ENCODE measurements around the gene PTPRD.

Gene PTPRD

DNA sequence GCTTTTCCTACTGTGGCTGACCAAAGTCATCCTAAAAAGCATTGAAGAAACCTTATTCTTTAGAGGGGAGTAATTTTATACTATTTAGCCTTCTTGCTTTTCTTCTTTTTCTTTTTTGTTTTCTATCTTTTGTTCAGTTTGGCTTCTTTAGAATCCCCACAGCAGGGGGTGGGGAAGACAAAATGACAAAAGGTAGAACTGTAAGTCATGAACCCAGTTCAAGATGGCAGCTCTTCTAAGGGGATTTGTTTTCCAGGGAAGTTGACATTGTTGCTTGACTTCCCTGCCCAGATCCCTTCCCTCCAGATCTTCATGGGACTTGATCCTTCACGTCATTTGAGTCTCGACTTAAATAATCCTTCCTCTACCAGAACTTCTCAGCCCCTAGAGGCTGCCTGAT, 2120.8 kb downstream of the PTPRD start:
- Histone ChIP-seq H3K36me3 (ENCODE audit: control insufficient read depth in 1 of 2, insufficient read depth in 2 of 2, low read length in 2 of 2) (peaks cover 0 to 3% of the 10 kb centered on the region in 2 experiments), H3K4ac (ENCODE audit: low read depth, low read length) (no peak overlapping the region), H3K27ac (ENCODE audit: low read depth, low read length) (no peak overlapping the region), H2BK5ac (ENCODE audit: low read depth, low read length, poor library complexity) (no peak overlapping the region), H3K4me2 (ENCODE audit: low read length) (no peak overlapping the region), H3K27me3 (ENCODE audit: insufficient read depth, low read length) (no peaks in the 10 kb centered on the region), H2AFZ (ENCODE audit: insufficient read depth, low read length, poor library complexity) (no peak overlapping the region), H3K4me3 (ENCODE audit: low read depth, low read length) (no peak overlapping the region), H4K12ac (ENCODE audit: low read depth, low read length) (no peak overlapping the region), H2AK5ac (ENCODE audit: low read length) (no peak overlapping the region), H3K4me1 (ENCODE audit: control insufficient read depth in 1 of 2, insufficient read depth in 2 of 2, low read length in 2 of 2) (no peaks in the 10 kb centered on the region), H3K18ac (ENCODE audit: low read length) (no peak overlapping the region), H3K9ac (ENCODE audit: low read length) (no peak overlapping the region), H3K14ac (ENCODE audit: low read length) (no peak overlapping the region), H3K79me2 (ENCODE audit: control insufficient read depth, insufficient read depth, low read length, poor library complexity) (no peaks in the 10 kb centered on the region), H4K91ac (ENCODE audit: low read depth, low read length) (no peak overlapping the region), H2BK12ac (ENCODE audit: low read length) (no peak overlapping the region), H3K79me1 (ENCODE audit: low read length) (no peaks in the 10 kb centered on the region), H4K8ac (ENCODE audit: low read depth, low read length) (no peak overlapping the region), H3K9me3 (ENCODE audit: insufficient read depth, low read depth, low read length) (no peaks in the 10 kb centered on the region), H3K23ac (ENCODE audit: low read length) (no peak overlapping the region), H2BK120ac (ENCODE audit: insufficient read depth, low read length, poor library complexity) (no peak overlapping the region)
- DNase-seq, result no peak
- WGBS (ENCODE audit: extremely low coverage, insufficient coverage, insufficient read length), result no CpG with 5 or more reads among the region's 2 CpGs

DNA sequence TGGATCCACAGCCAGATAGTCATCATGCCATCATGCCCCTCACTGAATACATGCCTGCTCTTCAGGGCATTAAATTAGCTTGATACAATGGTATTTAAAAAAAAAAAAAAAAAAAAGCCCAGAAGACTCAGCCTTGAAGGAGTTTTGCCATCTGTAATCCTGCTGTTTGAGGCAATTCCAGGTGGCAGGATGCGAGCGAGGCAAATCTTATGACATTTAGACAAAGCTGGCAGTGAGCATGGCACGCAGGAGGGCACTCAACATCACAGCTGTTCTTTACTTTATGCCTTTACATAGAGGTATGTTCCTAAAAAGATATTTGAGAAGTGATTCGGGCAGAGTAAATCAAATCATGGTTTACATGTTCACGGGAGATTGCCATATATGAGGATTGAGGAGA, 2121.2 kb downstream of the PTPRD start:
- H3K4me3 ChIP-seq (ENCODE audit: low read depth, low read length), result no peak overlapping the region
- H3K18ac ChIP-seq (ENCODE audit: low read length), result no peak overlapping the region
- no peaks in the 10 kb centered on the region for H3K27me3 ChIP-seq (ENCODE audit: insufficient read depth, low read length)
- H3K9ac ChIP-seq (ENCODE audit: low read length), result no peak overlapping the region
- H3K36me3 ChIP-seq (ENCODE audit: control insufficient read depth in 1 of 2, insufficient read depth in 2 of 2, low read length in 2 of 2), result peaks cover 0 to 3% of the 10 kb centered on the region in 2 experiments
- DNase-seq, result no peak
- no peak overlapping the region for H4K91ac ChIP-seq (ENCODE audit: low read depth, low read length)
- H3K23ac ChIP-seq (ENCODE audit: low read length), result no peak overlapping the region
- H3K79me1 ChIP-seq (ENCODE audit: low read length), result no peaks in the 10 kb centered on the region
- no peak overlapping the region for H3K4me2 ChIP-seq (ENCODE audit: low read length)
- no peak overlapping the region for H2BK120ac ChIP-seq (ENCODE audit: insufficient read depth, low read length, poor library complexity)
- H2AK5ac ChIP-seq (ENCODE audit: low read length), result no peak overlapping the region
- no peak overlapping the region for H2AFZ ChIP-seq (ENCODE audit: insufficient read depth, low read length, poor library complexity)
- no peaks in the 10 kb centered on the region for H3K9me3 ChIP-seq (ENCODE audit: insufficient read depth, low read depth, low read length)
- no peak overlapping the region for H3K14ac ChIP-seq (ENCODE audit: low read length)
- no peak overlapping the region for H3K27ac ChIP-seq (ENCODE audit: low read depth, low read length)
- H4K8ac ChIP-seq (ENCODE audit: low read depth, low read length), result no peak overlapping the region
- H3K4ac ChIP-seq (ENCODE audit: low read depth, low read length), result no peak overlapping the region
- H2BK5ac ChIP-seq (ENCODE audit: low read depth, low read length, poor library complexity), result no peak overlapping the region
- no CpG with 5 or more reads among the region's 5 CpGs for WGBS (ENCODE audit: extremely low coverage, insufficient coverage, insufficient read length)
- no peaks in the 10 kb centered on the region for H3K4me1 ChIP-seq (ENCODE audit: control insufficient read depth in 1 of 2, insufficient read depth in 2 of 2, low read length in 2 of 2)
- H2BK12ac ChIP-seq (ENCODE audit: low read length), result no peak overlapping the region
- no peaks in the 10 kb centered on the region for H3K79me2 ChIP-seq (ENCODE audit: control insufficient read depth, insufficient read depth, low read length, poor library complexity)
- H4K12ac ChIP-seq (ENCODE audit: low read depth, low read length), result no peak overlapping the region

DNA sequence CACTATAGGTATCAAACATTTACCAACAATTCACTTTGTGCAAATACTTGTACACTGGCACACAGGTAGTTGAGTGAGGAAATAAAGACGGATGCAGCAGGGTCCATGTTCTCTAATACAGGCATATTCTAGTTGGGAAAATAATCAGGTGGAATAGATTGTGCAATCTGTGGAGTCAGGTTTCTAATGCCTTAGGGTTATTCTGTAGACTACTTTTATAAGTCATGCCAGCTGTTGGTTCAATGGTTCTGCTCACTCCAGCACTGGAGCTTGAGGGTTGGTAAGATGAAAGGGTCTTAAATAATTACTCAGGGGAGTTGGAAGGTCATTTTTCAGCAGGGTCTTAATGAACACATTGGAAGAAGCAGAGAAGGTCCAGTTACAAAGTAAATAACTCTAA, 2123.0 kb downstream of the PTPRD start:
- no peak overlapping the region for H3K4me2 ChIP-seq (ENCODE audit: low read length)
- no peak overlapping the region for H2BK12ac ChIP-seq (ENCODE audit: low read length)
- H3K9me3 ChIP-seq (ENCODE audit: insufficient read depth, low read depth, low read length), result no peaks in the 10 kb centered on the region
- H4K8ac ChIP-seq (ENCODE audit: low read depth, low read length), result no peak overlapping the region
- H3K4me1 ChIP-seq (ENCODE audit: control insufficient read depth in 1 of 2, insufficient read depth in 2 of 2, low read length in 2 of 2), result no peaks in the 10 kb centered on the region
- H3K14ac ChIP-seq (ENCODE audit: low read length), result no peak overlapping the region
- H4K12ac ChIP-seq (ENCODE audit: low read depth, low read length), result no peak overlapping the region
- no peak overlapping the region for H2AFZ ChIP-seq (ENCODE audit: insufficient read depth, low read length, poor library complexity)
- H2BK5ac ChIP-seq (ENCODE audit: low read depth, low read length, poor library complexity), result no peak overlapping the region
- H3K79me2 ChIP-seq (ENCODE audit: control insufficient read depth, insufficient read depth, low read length, poor library complexity), result no peaks in the 10 kb centered on the region
- H3K4me3 ChIP-seq (ENCODE audit: low read depth, low read length), result no peak overlapping the region
- no peak overlapping the region for H4K91ac ChIP-seq (ENCODE audit: low read depth, low read length)
- no peak for DNase-seq
- H3K27me3 ChIP-seq (ENCODE audit: insufficient read depth, low read length), result no peaks in the 10 kb centered on the region
- no peak overlapping the region for H2AK5ac ChIP-seq (ENCODE audit: low read length)
- peaks cover 0 to 9% of the 10 kb centered on the region in 2 experiments for H3K36me3 ChIP-seq (ENCODE audit: control insufficient read depth in 1 of 2, insufficient read depth in 2 of 2, low read length in 2 of 2)
- H3K4ac ChIP-seq (ENCODE audit: low read depth, low read length), result no peak overlapping the region
- H3K9ac ChIP-seq (ENCODE audit: low read length), result no peak overlapping the region
- H3K79me1 ChIP-seq (ENCODE audit: low read length), result no peaks in the 10 kb centered on the region
- no CpG with 5 or more reads among the region's 1 CpG for WGBS (ENCODE audit: extremely low coverage, insufficient coverage, insufficient read length)
- no peak overlapping the region for H2BK120ac ChIP-seq (ENCODE audit: insufficient read depth, low read length, poor library complexity)
- no peak overlapping the region for H3K23ac ChIP-seq (ENCODE audit: low read length)
- H3K18ac ChIP-seq (ENCODE audit: low read length), result no peak overlapping the region
- no peak overlapping the region for H3K27ac ChIP-seq (ENCODE audit: low read depth, low read length)

DNA sequence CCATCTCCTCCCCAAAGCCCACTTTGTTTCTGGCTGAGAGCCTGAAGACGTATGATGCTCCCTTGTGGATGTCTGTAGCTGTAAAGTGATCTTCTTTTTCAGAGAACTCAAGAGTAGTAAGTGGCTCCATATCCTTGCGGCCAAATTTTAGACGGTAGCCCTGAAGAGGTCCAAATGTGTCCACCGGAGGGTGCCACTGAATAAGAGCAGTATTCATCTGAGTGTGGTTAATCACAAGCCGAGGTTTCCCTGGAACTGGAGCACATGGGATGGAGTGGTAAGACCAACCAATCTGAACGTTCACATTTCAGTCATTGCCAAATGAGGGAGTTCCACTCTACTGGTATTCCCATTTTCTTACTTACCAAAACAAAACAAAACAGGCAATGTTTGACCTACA, 2126.7 kb downstream of the PTPRD start:
- H3K4me3 ChIP-seq (ENCODE audit: low read depth, low read length), result no peak overlapping the region
- no peak overlapping the region for H4K91ac ChIP-seq (ENCODE audit: low read depth, low read length)
- H3K14ac ChIP-seq (ENCODE audit: low read length), result no peak overlapping the region
- WGBS (ENCODE audit: extremely low coverage, insufficient coverage, insufficient read length), result no CpG with 5 or more reads among the region's 6 CpGs
- no peak overlapping the region for H2AFZ ChIP-seq (ENCODE audit: insufficient read depth, low read length, poor library complexity)
- H2BK5ac ChIP-seq (ENCODE audit: low read depth, low read length, poor library complexity), result no peak overlapping the region
- H3K79me2 ChIP-seq (ENCODE audit: control insufficient read depth, insufficient read depth, low read length, poor library complexity), result no peaks in the 10 kb centered on the region
- no peaks in the 10 kb centered on the region for H3K9me3 ChIP-seq (ENCODE audit: insufficient read depth, low read depth, low read length)
- DNase-seq, result peak; percentile 1 to 6
- no peak overlapping the region for H2BK12ac ChIP-seq (ENCODE audit: low read length)
- H4K8ac ChIP-seq (ENCODE audit: low read depth, low read length), result no peak overlapping the region
- no peak overlapping the region for H3K4ac ChIP-seq (ENCODE audit: low read depth, low read length)
- no peaks in the 10 kb centered on the region for H3K4me1 ChIP-seq (ENCODE audit: control insufficient read depth in 1 of 2, insufficient read depth in 2 of 2, low read length in 2 of 2)
- no peak overlapping the region for H3K4me2 ChIP-seq (ENCODE audit: low read length)
- no peak overlapping the region for H3K23ac ChIP-seq (ENCODE audit: low read length)
- no peak overlapping the region for H3K18ac ChIP-seq (ENCODE audit: low read length)
- no peaks in the 10 kb centered on the region for H3K79me1 ChIP-seq (ENCODE audit: low read length)
- H2BK120ac ChIP-seq (ENCODE audit: insufficient read depth, low read length, poor library complexity), result no peak overlapping the region
- no peak overlapping the region for H3K9ac ChIP-seq (ENCODE audit: low read length)
- no peaks in the 10 kb centered on the region for H3K27me3 ChIP-seq (ENCODE audit: insufficient read depth, low read length)
- H4K12ac ChIP-seq (ENCODE audit: low read depth, low read length), result no peak overlapping the region
- peaks cover 7 to 9% of the 10 kb centered on the region in 2 experiments for H3K36me3 ChIP-seq (ENCODE audit: control insufficient read depth in 1 of 2, insufficient read depth in 2 of 2, low read length in 2 of 2)
- H3K27ac ChIP-seq (ENCODE audit: low read depth, low read length), result no peak overlapping the region
- H2AK5ac ChIP-seq (ENCODE audit: low read length), result no peak overlapping the region
